NT2/D1 (cell line): Measurements from ENCODE around the gene PLPP4.

Experiments
- DNase-seq: peaks from one replicate; pipeline ENCODE4 v3.0.0-alpha.2; 2011; ENCODE audit warnings: low read depth, low spot score
- H3K27me3 ChIP-seq: 2 replicates; pipeline ENCODE4 v1.6.0; 2011; ENCODE audit warnings: mild to moderate bottlenecking; ENCODE audit not compliant: insufficient read length, insufficient read depth
- H3K36me3 ChIP-seq: 2 replicates; pipeline ENCODE4 v1.6.1; 2011; ENCODE audit warnings: mild to moderate bottlenecking, low read length, mixed read lengths; ENCODE audit not compliant: insufficient read depth, insufficient read length
- H3K4me1 ChIP-seq: 2 replicates; pipeline ENCODE4 v1.5.1; 2011; ENCODE audit not compliant: insufficient read depth, insufficient read length
- H3K4me3 ChIP-seq: 2 replicates; pipeline ENCODE4 v1.5.1; 2011; ENCODE audit warnings: low read depth; ENCODE audit not compliant: insufficient read length
- H3K9ac ChIP-seq: 2 replicates; pipeline ENCODE4 v1.6.0; 2011; ENCODE audit warnings: low read depth; ENCODE audit not compliant: insufficient read length
- H3K9me3 ChIP-seq: 2 replicates; pipeline ENCODE4 v1.5.1; 2011; ENCODE audit warnings: mild to moderate bottlenecking, low read length; ENCODE audit not compliant: insufficient read depth
- SUZ12 ChIP-seq: IDR thresholded peaks from 2 replicates; pipeline ENCODE4 v1.6.1; 2011; ENCODE audit not compliant: insufficient read length, insufficient read depth; ENCODE audit errors: extremely low read depth
- YY1 ChIP-seq: IDR thresholded peaks from 2 replicates; pipeline ENCODE4 v1.6.1; 2011; ENCODE audit not compliant: insufficient read length, insufficient read depth
- ZNF274 ChIP-seq: IDR thresholded peaks from 2 replicates; pipeline ENCODE4 v1.6.1; 2011; ENCODE audit warnings: mild to moderate bottlenecking, low read depth, low read length

The PLPP4 gene

DNA sequence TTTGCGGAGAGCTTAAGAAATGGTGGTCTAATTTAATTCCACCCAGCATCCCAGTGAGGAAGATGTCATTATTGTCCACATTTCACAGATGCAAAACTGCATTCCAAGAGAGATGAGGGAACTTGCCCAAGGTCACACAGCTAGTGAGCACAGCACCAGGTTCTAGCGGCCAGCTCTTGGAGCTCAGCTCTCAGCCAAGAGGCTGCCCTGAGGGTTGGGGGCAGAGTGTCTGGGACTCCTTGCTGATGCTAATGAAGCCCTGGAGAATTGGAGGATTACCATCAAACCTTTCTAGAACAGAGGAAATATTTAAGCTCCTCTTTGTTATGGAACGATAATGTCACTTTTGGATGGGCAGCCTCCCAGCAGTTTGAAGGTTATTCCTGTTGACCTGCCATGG lies 48.0 kb downstream of the PLPP4 start:
- DNase-seq, result peak; percentile 61
- Histone ChIP-seq H3K36me3 (no peaks in the 10 kb centered on the region), H3K9ac (no peak overlapping the region), H3K27me3 (no peaks in the 10 kb centered on the region), H3K4me1 (peaks cover 3% of the 10 kb centered on the region), H3K4me3 (no peak overlapping the region), H3K9me3 (no peaks in the 10 kb centered on the region)
- no peak for TF ChIP-seq YY1

DNA sequence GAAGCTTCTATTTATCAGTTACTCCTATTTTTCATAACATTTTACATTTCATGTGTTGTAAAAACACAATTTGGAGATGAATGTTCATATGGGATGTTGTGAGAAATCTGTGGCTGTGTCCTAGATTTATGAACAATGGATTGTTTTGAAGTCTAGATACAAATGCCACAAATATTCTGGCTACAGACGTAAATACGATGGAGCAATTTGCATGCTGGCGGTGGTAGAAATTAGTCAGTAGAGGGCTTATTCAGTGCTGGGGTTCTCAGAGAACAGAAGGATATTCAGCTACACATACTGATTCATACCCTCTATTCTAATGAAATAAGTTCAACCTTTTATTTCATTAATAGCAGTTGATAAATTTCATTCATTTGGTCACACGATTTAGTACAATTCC lies 48.8 kb downstream of the PLPP4 start:
- H3K4me3 ChIP-seq, result no peak overlapping the region
- H3K4me1 ChIP-seq, result peaks cover 3% of the 10 kb centered on the region
- H3K9ac ChIP-seq, result no peak overlapping the region
- no peaks in the 10 kb centered on the region for H3K27me3 ChIP-seq
- no peak for DNase-seq
- TF ChIP-seq ZNF274 (no peak), YY1 (no peak), SUZ12 (no peak)
- H3K9me3 ChIP-seq, result no peaks in the 10 kb centered on the region
- no peaks in the 10 kb centered on the region for H3K36me3 ChIP-seq

- Histone ChIP-seq H3K9ac (no peak overlapping the region), H3K4me1 (peaks cover 3% of the 10 kb centered on the region), H3K36me3 (no peaks in the 10 kb centered on the region), H3K9me3 (no peaks in the 10 kb centered on the region), H3K27me3 (no peaks in the 10 kb centered on the region), H3K4me3 (no peak overlapping the region)
- TF ChIP-seq SUZ12 (no peak), YY1 (no peak), ZNF274 (no peak)
- DNase-seq, result no peak
Observed at GRCh38 chr10:120506674-120507073, 49.6 kb downstream of the PLPP4 start.

GRCh38 chr10:120507175-120507574 lies 50.1 kb downstream of the PLPP4 start:
- TF ChIP-seq ZNF274 (no peak), SUZ12 (no peak), YY1 (no peak)

GRCh38 chr10:120507651-120508050 lies 50.6 kb downstream of the PLPP4 start:
- no peaks in the 10 kb centered on the region for H3K27me3 ChIP-seq
- no peak overlapping the region for H3K9ac ChIP-seq
- no peak overlapping the region for H3K4me3 ChIP-seq
- TF ChIP-seq SUZ12 (no peak), YY1 (no peak), ZNF274 (no peak)
- no peaks in the 10 kb centered on the region for H3K9me3 ChIP-seq
- no peaks in the 10 kb centered on the region for H3K36me3 ChIP-seq
- no peak for DNase-seq
- peaks cover 3% of the 10 kb centered on the region for H3K4me1 ChIP-seq

More at GRCh38 chr10:120507175-120507574, 50.1 kb downstream of the PLPP4 start:
- Histone ChIP-seq H3K27me3 (no peaks in the 10 kb centered on the region), H3K9me3 (no peaks in the 10 kb centered on the region), H3K4me3 (no peak overlapping the region), H3K4me1 (peaks cover 3% of the 10 kb centered on the region), H3K36me3 (no peaks in the 10 kb centered on the region), H3K9ac (no peak overlapping the region)
- no peak for DNase-seq

DNA sequence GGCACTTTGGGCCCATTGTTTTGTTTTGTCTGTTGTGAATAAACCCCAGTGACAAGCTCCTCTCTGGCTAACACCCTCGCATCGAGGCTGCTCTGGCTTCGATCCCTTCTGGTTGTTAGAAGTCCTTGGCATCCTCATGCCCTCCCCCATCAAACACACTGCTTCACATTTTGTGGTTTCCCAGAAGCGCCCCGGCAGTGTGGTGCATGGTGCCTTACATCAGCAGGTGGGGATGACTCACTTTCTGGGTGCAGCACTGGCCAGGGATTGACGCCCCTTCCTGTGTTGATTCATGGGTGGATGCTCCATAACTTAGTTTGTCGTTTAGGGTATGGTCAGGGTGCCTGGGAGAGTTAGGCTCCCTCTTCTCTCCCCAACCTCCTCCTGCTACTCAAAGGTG lies 51.4 kb downstream of the PLPP4 start:
- Histone ChIP-seq H3K36me3 (no peaks in the 10 kb centered on the region), H3K4me3 (no peak overlapping the region), H3K9me3 (no peaks in the 10 kb centered on the region), H3K27me3 (no peaks in the 10 kb centered on the region), H3K4me1 (peaks cover 3% of the 10 kb centered on the region), H3K9ac (no peak overlapping the region)
- no peak for DNase-seq
- no peak for TF ChIP-seq ZNF274
- TF ChIP-seq YY1, result no peak
- no peak for TF ChIP-seq SUZ12

- H3K9me3 ChIP-seq, result no peaks in the 10 kb centered on the region
- H3K4me1 ChIP-seq, result peaks cover 3% of the 10 kb centered on the region
- no peak overlapping the region for H3K4me3 ChIP-seq
- H3K36me3 ChIP-seq, result no peaks in the 10 kb centered on the region
- TF ChIP-seq SUZ12, result no peak
- TF ChIP-seq ZNF274, result no peak
- TF ChIP-seq YY1, result no peak
- H3K27me3 ChIP-seq, result no peaks in the 10 kb centered on the region
- no peak for DNase-seq
- H3K9ac ChIP-seq, result no peak overlapping the region
Observed at GRCh38 chr10:120508966-120509365, 51.9 kb downstream of the PLPP4 start.

DNA sequence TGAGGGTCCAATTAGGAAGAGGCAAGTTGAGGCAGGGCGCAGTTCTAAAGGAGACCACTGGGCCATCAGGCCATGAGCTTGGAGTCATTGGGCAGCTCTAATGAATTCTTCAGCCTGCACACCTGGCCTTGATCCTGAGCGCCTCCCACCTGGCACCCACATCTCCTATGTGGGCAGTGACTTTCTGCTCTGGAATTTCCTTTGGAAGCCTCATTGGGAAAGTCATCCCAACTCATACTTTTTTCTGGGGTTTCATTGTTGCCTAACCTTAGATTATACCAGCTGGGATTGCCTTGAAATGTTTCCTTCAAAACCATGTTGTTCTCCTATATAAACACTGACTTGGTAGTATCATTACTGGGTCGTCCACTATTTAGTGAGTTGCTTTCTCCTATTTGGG lies 54.1 kb downstream of the PLPP4 start:
- Histone ChIP-seq H3K36me3 (no peaks in the 10 kb centered on the region), H3K27me3 (no peaks in the 10 kb centered on the region), H3K4me1 (peaks cover 3% of the 10 kb centered on the region), H3K9ac (no peak overlapping the region), H3K4me3 (no peak overlapping the region), H3K9me3 (no peaks in the 10 kb centered on the region)
- DNase-seq, result no peak
- no peak for TF ChIP-seq SUZ12
- no peak for TF ChIP-seq ZNF274
- TF ChIP-seq YY1, result no peak
